ENCODE data around the gene SFI1.

The SFI1 gene

DNA sequence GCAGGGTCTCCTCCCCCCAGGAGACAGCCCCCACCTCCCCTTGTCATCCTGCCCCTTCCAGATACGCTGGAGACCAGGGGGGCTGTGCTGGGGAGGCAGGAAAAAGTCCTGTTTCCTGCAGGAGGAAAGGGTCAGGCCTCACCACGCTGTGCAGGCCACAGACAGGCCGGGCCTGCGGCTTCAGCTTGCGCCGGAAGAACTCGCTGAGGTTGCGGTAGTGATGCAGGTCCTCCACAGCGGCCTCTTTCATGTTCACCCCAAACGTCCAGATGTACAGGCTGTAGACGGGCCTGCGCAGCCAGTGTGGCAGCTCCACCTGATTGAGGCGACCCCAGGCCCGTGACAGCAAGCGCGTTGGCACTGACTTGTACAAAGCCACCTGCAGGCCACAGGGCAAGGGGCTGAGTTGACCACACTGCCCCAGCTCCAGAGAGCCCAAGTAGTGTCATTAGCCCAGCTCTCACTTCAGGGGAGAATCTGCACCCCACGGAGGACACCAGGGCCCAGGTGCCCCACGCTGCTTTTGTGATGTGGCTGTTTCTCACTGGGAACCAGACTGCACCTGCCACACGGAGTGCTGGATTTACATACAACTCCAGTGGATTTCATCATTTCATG is 125.3 kb downstream of the SFI1 start:
- no peak for TF ChIP-seq CEBPB (IDR thresholded peaks at IDR 0.05)

DNA sequence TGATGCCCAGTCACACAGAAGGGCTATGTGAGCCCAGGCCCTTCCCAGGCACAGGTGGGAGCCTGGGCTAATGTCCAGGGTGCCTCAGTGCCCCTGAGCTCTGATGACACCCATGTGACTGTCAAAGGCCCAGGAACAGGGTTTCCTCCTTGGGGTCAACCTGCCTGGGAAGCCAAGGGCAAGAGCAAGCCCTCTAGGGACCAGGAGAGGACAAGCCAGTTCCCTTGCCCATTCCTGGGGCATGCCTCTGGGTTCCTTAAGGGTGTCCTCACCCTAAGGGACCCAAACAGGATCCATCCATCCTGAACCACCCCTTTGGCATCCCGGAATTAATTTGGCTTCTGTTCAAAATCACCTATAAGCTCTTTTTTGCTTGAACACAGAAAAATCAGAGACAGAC is 126.6 kb downstream of the SFI1 start:
- no peak for TF ChIP-seq RAD21 (IDR thresholded peaks at IDR 0.05; ENCODE audit: low read depth)
- TF ChIP-seq NFIC (IDR thresholded peaks at IDR 0.05), result no peak
- no peak for TF ChIP-seq YY1 (IDR thresholded peaks at IDR 0.05; ENCODE audit: low read depth)
- TF ChIP-seq CREB1 (IDR thresholded peaks at IDR 0.05; ENCODE audit: low read depth), result no peak
- TF ChIP-seq REST (IDR thresholded peaks at IDR 0.05; ENCODE audit: low read depth), result no peak
- no peak for TF ChIP-seq TAF1 (IDR thresholded peaks at IDR 0.05; ENCODE audit: low read depth)
- no peak for TF ChIP-seq ZBTB7A (IDR thresholded peaks at IDR 0.05; ENCODE audit: low read depth)
- no peak for TF ChIP-seq TCF12 (IDR thresholded peaks at IDR 0.05; ENCODE audit: low read depth)
- TF ChIP-seq, protein P1, sequence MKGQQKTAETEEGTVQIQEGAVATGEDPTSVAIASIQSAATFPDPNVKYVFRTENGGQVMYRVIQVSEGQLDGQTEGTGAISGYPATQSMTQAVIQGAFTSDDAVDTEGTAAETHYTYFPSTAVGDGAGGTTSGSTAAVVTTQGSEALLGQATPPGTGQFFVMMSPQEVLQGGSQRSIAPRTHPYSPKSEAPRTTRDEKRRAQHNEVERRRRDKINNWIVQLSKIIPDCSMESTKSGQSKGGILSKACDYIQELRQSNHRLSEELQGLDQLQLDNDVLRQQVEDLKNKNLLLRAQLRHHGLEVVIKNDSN (IDR thresholded peaks at IDR 0.05), result no peak
- no peak for TF ChIP-seq TEAD4 (IDR thresholded peaks at IDR 0.05)
- no peak for TF ChIP-seq FOXM1 (IDR thresholded peaks at IDR 0.05; ENCODE audit: borderline replicate concordance, low read depth)

DNA sequence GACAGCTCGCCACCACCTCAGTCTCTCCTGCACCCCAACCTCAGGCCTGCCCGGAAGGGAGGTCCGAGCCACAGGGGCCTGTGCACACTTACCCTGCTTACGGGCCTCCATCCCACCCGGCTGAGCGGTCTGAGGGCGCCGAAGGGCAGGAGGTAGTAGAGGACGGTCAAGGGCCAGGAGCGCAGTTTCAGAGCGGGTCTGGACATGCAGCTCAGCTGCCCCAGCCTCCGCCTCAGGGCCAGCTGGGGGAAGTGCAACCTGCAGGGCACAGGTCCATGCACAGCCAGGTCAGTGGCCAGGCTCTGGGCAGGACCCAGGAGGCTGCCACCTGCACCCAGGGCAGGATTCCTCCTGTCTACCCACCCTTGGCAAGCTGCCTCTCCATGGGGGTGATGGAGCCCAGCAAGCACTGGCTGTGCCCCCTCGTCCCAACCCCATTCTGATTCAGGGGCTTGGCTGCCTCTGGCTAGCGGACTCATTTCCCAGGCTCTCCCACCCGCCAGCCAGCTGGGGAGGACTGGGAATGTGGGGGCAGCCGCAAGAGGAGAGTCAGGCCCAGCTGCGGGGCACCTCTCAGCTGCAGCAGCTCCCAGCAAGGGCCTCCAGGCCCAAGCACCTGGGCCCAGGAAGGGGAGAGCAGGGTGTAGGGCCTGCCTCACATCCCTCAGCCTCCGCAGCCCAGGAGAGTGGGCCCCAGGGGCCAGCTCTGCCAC is 127.4 kb downstream of the SFI1 start:
- TF ChIP-seq REST (IDR thresholded peaks at IDR 0.05; ENCODE audit: low read depth) (no peak), CREB1 (IDR thresholded peaks at IDR 0.05; ENCODE audit: low read depth) (no peak), EP300 (IDR thresholded peaks at IDR 0.05; ENCODE audit: borderline replicate concordance) (no peak), MAX (IDR thresholded peaks at IDR 0.05) (no peak), NFIC (IDR thresholded peaks at IDR 0.05) (no peak), YY1 (IDR thresholded peaks at IDR 0.05; ENCODE audit: low read depth) (no peak), CEBPB (IDR thresholded peaks at IDR 0.05) (no peak), TAF1 (IDR thresholded peaks at IDR 0.05; ENCODE audit: low read depth) (no peak), RAD21 (IDR thresholded peaks at IDR 0.05; ENCODE audit: low read depth) (no peak), TEAD4 (IDR thresholded peaks at IDR 0.05) (no peak), FOXM1 (IDR thresholded peaks at IDR 0.05; ENCODE audit: borderline replicate concordance, low read depth) (no peak), TCF12 (IDR thresholded peaks at IDR 0.05; ENCODE audit: low read depth) (no peak), ZBTB7A (IDR thresholded peaks at IDR 0.05; ENCODE audit: low read depth) (no peak), EGR1 (IDR thresholded peaks at IDR 0.05) (no peak)
- TF ChIP-seq, protein P1 (IDR thresholded peaks at IDR 0.05), result no peak

DNA sequence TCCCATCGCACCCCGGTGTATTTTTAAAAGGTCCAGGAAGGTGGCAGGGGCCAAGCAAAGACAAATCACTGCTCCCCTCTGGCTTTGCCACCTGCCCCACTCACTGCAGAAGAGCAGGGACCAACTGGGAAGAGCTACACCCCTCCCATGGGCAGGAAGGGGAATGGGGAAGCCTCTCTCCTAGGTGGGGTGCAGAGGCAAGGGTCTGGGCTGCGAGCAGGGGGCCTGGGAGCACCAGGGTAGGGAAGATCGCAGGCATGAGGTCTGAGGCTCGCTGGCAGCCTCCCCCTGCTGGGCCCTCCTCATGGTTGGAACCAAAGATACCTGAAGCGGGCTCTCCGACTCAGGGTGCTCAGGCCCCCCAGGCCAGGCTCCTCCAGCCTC is 128.9 kb downstream of the SFI1 start:
- no peak for TF ChIP-seq EP300 (IDR thresholded peaks at IDR 0.05; ENCODE audit: borderline replicate concordance)

DNA sequence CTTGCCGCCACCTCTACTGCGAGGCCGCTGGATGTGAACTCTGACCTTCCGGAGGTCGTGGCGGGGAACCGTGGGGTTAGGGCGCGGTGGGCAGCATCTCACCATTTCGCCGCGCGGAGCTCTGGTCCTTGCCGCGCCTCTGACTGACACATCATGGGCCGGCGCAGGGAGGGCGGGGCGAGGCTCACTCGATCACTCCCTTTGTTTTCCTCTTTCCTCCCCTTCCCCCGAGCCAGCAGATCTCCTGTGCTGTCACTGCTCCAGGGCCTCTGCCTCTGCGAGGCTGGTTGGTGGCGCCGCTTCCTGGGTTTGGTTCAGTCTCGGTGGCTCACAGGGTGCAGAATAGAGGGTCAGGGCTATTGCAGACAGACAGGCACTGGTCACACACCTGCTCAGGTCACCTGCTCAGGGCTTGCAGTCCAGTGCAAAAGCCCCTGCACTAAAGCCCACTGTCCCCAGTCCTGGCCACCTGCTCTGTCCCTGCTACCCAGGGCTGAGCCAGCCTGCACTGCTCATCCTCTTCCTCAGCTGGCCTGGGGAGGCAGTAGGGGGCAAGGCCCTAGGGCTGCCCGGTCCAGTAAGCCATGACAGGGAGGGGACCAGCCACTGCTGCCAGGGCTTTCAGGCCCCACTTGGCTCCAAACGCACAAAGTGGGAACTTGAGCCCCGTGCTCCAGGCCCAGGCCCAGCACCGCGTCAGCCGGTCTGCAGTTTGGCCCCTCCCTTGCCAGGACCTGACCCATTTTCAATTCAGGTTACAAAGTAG is 129.5 kb downstream of the SFI1 start:
- TF ChIP-seq CREB1 (IDR thresholded peaks at IDR 0.05; ENCODE audit: low read depth) (no peak), TAF1 (IDR thresholded peaks at IDR 0.05; ENCODE audit: low read depth) (no peak), EP300 (IDR thresholded peaks at IDR 0.05; ENCODE audit: borderline replicate concordance) (no peak), CEBPB (IDR thresholded peaks at IDR 0.05) (no peak), TCF12 (IDR thresholded peaks at IDR 0.05; ENCODE audit: low read depth) (no peak), MAX (IDR thresholded peaks at IDR 0.05) (no peak), RAD21 (IDR thresholded peaks at IDR 0.05; ENCODE audit: low read depth) (no peak), YY1 (IDR thresholded peaks at IDR 0.05; ENCODE audit: low read depth) (no peak), FOXM1 (IDR thresholded peaks at IDR 0.05; ENCODE audit: borderline replicate concordance, low read depth) (no peak), REST (IDR thresholded peaks at IDR 0.05; ENCODE audit: low read depth) (no peak), NFIC (IDR thresholded peaks at IDR 0.05) (no peak), TEAD4 (IDR thresholded peaks at IDR 0.05) (no peak)
- TF ChIP-seq, protein P1 (IDR thresholded peaks at IDR 0.05), result no peak
